ENCODE measurements around the gene TTC28. TPM values are rescaled to one million over a fixed set of nuclear protein-coding genes. Genes with fewer than 3 reads are reported as not detected.
"Not testable (repeated sequence)": the region's sequence is repeated elsewhere in the genome, so short reads cannot be mapped to it uniquely, and the experiment has no call there.

The TTC28 gene
- polyA plus RNA-seq, 3 donors, result 22.1 to 29.8 (median 26.0) TPM

GRCh38 chr22:28505416-28506149 is 174.1 kb downstream of the TTC28 start:
- peak in 2 of 3 donors; percentile 49 to 54 for DNase-seq (ENCODE audit: low read depth in 3 of 3, low spot score in 2 of 3)

- DNase-seq (ENCODE audit: low read depth in 3 of 3, low spot score in 2 of 3), result no peak
Observed at GRCh38 chr22:28500006-28500405, 179.6 kb downstream of the TTC28 start.

- DNase-seq (ENCODE audit: low read depth in 3 of 3, low spot score in 2 of 3), result no peak
Observed at GRCh38 chr22:28498044-28498443, 181.6 kb downstream of the TTC28 start.

GRCh38 chr22:28497188-28497587 is 182.5 kb downstream of the TTC28 start:
- no peak for DNase-seq (ENCODE audit: low read depth in 3 of 3, low spot score in 2 of 3)

GRCh38 chr22:28491289-28491688 is 188.4 kb downstream of the TTC28 start:
- DNase-seq (ENCODE audit: low read depth in 3 of 3, low spot score in 2 of 3), result not testable (repeated sequence)

GRCh38 chr22:28488825-28489224 is 190.8 kb downstream of the TTC28 start:
- no peak for DNase-seq (ENCODE audit: low read depth in 3 of 3, low spot score in 2 of 3)

GRCh38 chr22:28484662-28485061 is 195.0 kb downstream of the TTC28 start:
- DNase-seq (ENCODE audit: low read depth in 3 of 3, low spot score in 2 of 3), result no peak

GRCh38 chr22:28481725-28482124 is 197.9 kb downstream of the TTC28 start:
- DNase-seq (ENCODE audit: low read depth in 3 of 3, low spot score in 2 of 3), result no peak

- no peak for DNase-seq (ENCODE audit: low read depth in 3 of 3, low spot score in 2 of 3)
Observed at GRCh38 chr22:28480000-28480715, 199.5 kb downstream of the TTC28 start.

- no peak for DNase-seq (ENCODE audit: low read depth in 3 of 3, low spot score in 2 of 3)
Observed at GRCh38 chr22:28478564-28478963, 201.1 kb downstream of the TTC28 start.

- DNase-seq (ENCODE audit: low read depth in 3 of 3, low spot score in 2 of 3), result no peak
Observed at GRCh38 chr22:28477556-28477955, 202.1 kb downstream of the TTC28 start.

GRCh38 chr22:28474330-28474729 is 205.3 kb downstream of the TTC28 start:
- no peak for DNase-seq (ENCODE audit: low read depth in 3 of 3, low spot score in 2 of 3)

GRCh38 chr22:28473258-28473657 is 206.4 kb downstream of the TTC28 start:
- DNase-seq (ENCODE audit: low read depth in 3 of 3, low spot score in 2 of 3), result no peak

GRCh38 chr22:28467055-28467454 is 212.6 kb downstream of the TTC28 start:
- not testable (repeated sequence) for DNase-seq (ENCODE audit: low read depth in 3 of 3, low spot score in 2 of 3)

GRCh38 chr22:28466399-28466798 is 213.2 kb downstream of the TTC28 start:
- no peak for DNase-seq (ENCODE audit: low read depth in 3 of 3, low spot score in 2 of 3)

GRCh38 chr22:28465841-28466240 is 213.8 kb downstream of the TTC28 start:
- no peak for DNase-seq (ENCODE audit: low read depth in 3 of 3, low spot score in 2 of 3)

GRCh38 chr22:28464127-28464526 is 215.5 kb downstream of the TTC28 start:
- no peak for DNase-seq (ENCODE audit: low read depth in 3 of 3, low spot score in 2 of 3)

- not testable (repeated sequence) for DNase-seq (ENCODE audit: low read depth in 3 of 3, low spot score in 2 of 3)
Observed at GRCh38 chr22:28463408-28463807, 216.2 kb downstream of the TTC28 start.

- no peak for DNase-seq (ENCODE audit: low read depth in 3 of 3, low spot score in 2 of 3)
Observed at GRCh38 chr22:28462901-28463300, 216.7 kb downstream of the TTC28 start.

GRCh38 chr22:28462041-28462440 is 217.6 kb downstream of the TTC28 start:
- DNase-seq (ENCODE audit: low read depth in 3 of 3, low spot score in 2 of 3), result no peak

GRCh38 chr22:28454431-28455064 is 225.1 kb downstream of the TTC28 start:
- no peak for DNase-seq (ENCODE audit: low read depth in 3 of 3, low spot score in 2 of 3)

- no peak for DNase-seq (ENCODE audit: low read depth in 3 of 3, low spot score in 2 of 3)
Observed at GRCh38 chr22:28450109-28450508, 229.5 kb downstream of the TTC28 start.

Measured in right renal cortex interstitium (tissue), 3 donors.